Measurements from ENCODE around the gene MIEN1. TPM values are rescaled to one million over a fixed set of nuclear protein-coding genes. Genes with fewer than 3 reads are reported as not detected.

The MIEN1 gene
- total RNA-seq, 1 experiment from 2014 or later = 42.1 TPM

DNA sequence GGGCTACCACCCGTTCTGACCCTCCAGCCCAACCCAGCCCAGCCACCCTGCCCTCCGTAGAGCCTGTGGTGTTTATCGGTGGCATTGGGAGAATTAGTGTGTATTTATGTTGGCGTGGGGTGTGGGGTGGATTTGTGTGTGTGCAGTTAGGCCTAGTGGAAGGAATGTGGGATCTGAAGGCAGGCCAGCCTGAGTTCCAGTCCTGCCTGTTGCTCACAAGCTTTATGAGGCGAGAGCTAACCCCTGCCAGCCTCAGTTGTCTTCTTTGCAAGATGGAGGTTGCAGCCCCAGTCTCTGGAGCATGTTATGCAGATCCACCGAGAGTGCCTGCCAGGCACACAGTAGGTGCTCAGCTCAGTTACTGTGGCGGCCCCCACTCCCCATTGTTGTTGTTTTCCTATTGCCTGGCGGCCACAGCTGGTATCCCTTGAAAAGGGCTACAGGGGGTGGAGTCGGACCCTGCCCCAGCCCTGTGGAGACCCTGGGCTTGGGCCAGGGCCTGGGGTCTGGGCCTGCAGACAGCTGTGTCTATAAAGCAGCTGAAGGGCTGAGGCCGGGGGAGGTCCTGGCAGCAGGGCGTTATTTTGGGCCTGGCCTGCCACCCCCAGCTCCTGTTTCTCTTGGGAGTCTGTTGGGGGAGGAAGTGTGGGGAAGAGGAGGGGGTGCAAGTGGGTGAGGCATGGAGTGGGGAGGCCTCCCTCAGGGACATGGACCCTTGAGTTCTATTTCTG lies 25.3 kb downstream of the MIEN1 start:
- TF ChIP-seq, protein P1, sequence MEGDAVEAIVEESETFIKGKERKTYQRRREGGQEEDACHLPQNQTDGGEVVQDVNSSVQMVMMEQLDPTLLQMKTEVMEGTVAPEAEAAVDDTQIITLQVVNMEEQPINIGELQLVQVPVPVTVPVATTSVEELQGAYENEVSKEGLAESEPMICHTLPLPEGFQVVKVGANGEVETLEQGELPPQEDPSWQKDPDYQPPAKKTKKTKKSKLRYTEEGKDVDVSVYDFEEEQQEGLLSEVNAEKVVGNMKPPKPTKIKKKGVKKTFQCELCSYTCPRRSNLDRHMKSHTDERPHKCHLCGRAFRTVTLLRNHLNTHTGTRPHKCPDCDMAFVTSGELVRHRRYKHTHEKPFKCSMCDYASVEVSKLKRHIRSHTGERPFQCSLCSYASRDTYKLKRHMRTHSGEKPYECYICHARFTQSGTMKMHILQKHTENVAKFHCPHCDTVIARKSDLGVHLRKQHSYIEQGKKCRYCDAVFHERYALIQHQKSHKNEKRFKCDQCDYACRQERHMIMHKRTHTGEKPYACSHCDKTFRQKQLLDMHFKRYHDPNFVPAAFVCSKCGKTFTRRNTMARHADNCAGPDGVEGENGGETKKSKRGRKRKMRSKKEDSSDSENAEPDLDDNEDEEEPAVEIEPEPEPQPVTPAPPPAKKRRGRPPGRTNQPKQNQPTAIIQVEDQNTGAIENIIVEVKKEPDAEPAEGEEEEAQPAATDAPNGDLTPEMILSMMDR (IDR thresholded peaks at IDR 0.05; ENCODE audit: unreplicated experiment) = no peak
- ChIA-PET POLR2A (interaction anchor here (0.5 to 1.7 kb wide), 5 partner anchors 10 to 274 kb away, joined by 3 to 6 read pairs (median 4); partner anchors contain the start of gene PGAP3), CTCF (interaction anchor here (0.6 to 1.0 kb wide), 3 partner anchors 10 to 67 kb away, joined by 3 to 4 read pairs (median 4); no protein-coding TSS in a partner anchor)
- peak overlapping the region; percentile 10 for H3K27ac Mint-ChIP-seq (ENCODE audit: low read depth, unreplicated experiment)
- peaks cover 28% of the 10 kb centered on the region for H3K4me1 Mint-ChIP-seq (ENCODE audit: insufficient read depth, unreplicated experiment)
- no peak for DNase-seq (ENCODE audit: unreplicated experiment)
- no peaks in the 10 kb centered on the region for H3K9me3 Mint-ChIP-seq (ENCODE audit: unreplicated experiment)
- no TSS peak for BruUV-seq (replicated peaks)
- H3K36me3 Mint-ChIP-seq (ENCODE audit: insufficient read depth, unreplicated experiment) = peaks cover 31% of the 10 kb centered on the region
- intact Hi-C loops (cut with micrococcal nuclease) = no loop called here
- H3K4me3 Mint-ChIP-seq (ENCODE audit: unreplicated experiment) = no peak overlapping the region
- no peaks in the 10 kb centered on the region for H3K27me3 Mint-ChIP-seq (ENCODE audit: insufficient read depth, unreplicated experiment)

DNA sequence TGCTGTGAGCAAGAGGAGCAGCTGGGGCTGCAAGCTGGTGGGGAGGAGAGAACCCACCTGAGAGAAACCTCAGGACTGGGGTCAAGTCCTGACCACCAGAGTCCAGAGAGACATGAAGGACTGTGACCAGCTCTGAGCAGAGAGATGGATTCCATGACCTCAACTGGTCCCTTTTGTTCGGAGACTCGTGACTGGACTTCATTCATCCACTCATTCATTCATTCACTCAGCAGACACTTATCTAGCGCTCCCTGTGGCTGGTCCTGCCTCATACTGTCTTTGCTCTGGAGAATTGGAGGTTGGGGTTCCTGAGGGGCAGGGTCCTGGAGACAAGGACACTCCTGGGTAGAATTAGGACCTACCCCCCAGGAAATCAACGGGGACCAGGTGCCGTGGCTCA lies 26.4 kb downstream of the MIEN1 start:
- BruUV-seq (replicated peaks) = no TSS peak
- H3K4me1 Mint-ChIP-seq (ENCODE audit: insufficient read depth, unreplicated experiment) = peaks cover 22% of the 10 kb centered on the region
- POLR2A ChIA-PET = interaction anchor here (2.3 kb wide), 1 partner anchor 16 kb away, joined by 11 read pairs; the partner anchor contains the start of gene PGAP3
- no peaks in the 10 kb centered on the region for H3K27me3 Mint-ChIP-seq (ENCODE audit: insufficient read depth, unreplicated experiment)
- CTCF ChIA-PET = no interaction called here
- intact Hi-C loops (cut with micrococcal nuclease) = no loop called here
- no peak for DNase-seq (ENCODE audit: unreplicated experiment)
- H3K4me3 Mint-ChIP-seq (ENCODE audit: unreplicated experiment) = no peak overlapping the region
- peaks cover 20% of the 10 kb centered on the region for H3K36me3 Mint-ChIP-seq (ENCODE audit: insufficient read depth, unreplicated experiment)
- H3K9me3 Mint-ChIP-seq (ENCODE audit: unreplicated experiment) = no peaks in the 10 kb centered on the region
- TF ChIP-seq, protein P1 (IDR thresholded peaks at IDR 0.05; ENCODE audit: unreplicated experiment) = no peak
- H3K27ac Mint-ChIP-seq (ENCODE audit: low read depth, unreplicated experiment) = no peak overlapping the region

DNA sequence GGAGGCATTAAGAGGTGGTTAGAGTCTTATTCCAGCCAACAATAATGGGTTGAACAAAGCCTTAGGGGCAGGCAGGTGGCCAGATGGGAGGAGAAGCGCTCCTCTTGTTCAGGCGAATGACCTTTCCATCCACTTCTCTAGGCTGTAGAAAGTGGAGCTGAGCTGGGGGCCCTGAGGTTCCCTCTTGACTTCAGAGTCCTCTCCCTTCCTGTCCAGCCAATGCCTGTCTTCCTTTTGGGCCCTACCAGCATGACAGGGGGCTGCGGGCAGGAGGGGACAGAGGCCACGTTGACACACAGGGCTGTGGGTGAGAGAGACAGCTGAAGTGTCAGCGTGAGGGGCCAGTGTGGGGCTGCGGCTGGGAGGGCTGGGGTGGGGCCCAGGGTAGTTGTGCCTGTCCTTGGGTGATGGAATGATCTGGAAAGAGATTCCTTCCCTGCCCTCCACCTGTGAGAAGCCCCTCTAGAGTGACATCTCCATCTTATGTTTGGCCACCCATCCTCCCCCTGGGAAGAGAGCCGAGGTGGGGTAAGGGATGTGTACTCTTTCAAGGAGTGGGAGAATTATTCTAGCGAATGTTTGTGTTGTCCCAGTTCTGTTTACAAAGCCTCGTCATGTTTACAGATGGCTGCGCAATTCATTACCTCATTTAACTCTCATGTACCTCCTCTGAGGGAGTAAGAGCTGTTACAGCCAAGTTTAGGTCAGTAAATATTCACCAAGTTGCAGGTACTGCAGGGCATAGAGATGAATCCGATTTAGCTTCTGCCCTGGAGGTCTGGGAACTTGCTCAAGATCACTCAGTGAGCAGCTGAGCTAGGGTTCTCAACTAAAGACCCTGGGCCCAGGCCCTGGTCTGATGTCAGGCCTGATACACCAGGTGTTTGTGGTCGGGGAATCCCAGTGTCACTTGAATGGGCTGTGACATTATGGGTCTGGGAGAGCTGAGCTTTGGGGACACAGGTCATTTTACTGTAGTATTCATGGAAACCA lies 27.1 kb downstream of the MIEN1 start:
- DNase-seq (ENCODE audit: unreplicated experiment) = no peak
- no TSS peak for BruUV-seq (replicated peaks)
- peaks cover 22% of the 10 kb centered on the region for H3K4me1 Mint-ChIP-seq (ENCODE audit: insufficient read depth, unreplicated experiment)
- intact Hi-C loops (cut with micrococcal nuclease) = no loop called here
- ChIA-PET CTCF (interaction anchor here (1.2 kb wide), 1 partner anchor 27 kb away, joined by 4 read pairs; the partner anchor contains the start of gene MIEN1), POLR2A (interaction anchor here (0.6 to 2.3 kb wide), 4 partner anchors 14 to 22 kb away, joined by 3 to 11 read pairs (median 4); partner anchors contain the start of gene PGAP3)
- H3K27me3 Mint-ChIP-seq (ENCODE audit: insufficient read depth, unreplicated experiment) = no peaks in the 10 kb centered on the region
- H3K4me3 Mint-ChIP-seq (ENCODE audit: unreplicated experiment) = no peak overlapping the region
- no peaks in the 10 kb centered on the region for H3K9me3 Mint-ChIP-seq (ENCODE audit: unreplicated experiment)
- H3K27ac Mint-ChIP-seq (ENCODE audit: low read depth, unreplicated experiment) = no peak overlapping the region
- peaks cover 15% of the 10 kb centered on the region for H3K36me3 Mint-ChIP-seq (ENCODE audit: insufficient read depth, unreplicated experiment)
- TF ChIP-seq, protein P1 (IDR thresholded peaks at IDR 0.05; ENCODE audit: unreplicated experiment) = no peak
